GM19324 (cell line): Measurements from ENCODE around the gene NRG3.
"Not testable (repeated sequence)": the region's sequence is repeated elsewhere in the genome, so short reads cannot be mapped to it uniquely, and the experiment has no call there.

Source experiments
- ATAC-seq: cut with Tn5 transposase; IDR thresholded peaks from one replicate; pipeline ENCODE4 v1.9.1; 2021; ENCODE audit warnings: mild to moderate bottlenecking, moderate library complexity; ENCODE audit not compliant: unreplicated experiment, low FRiP score

The NRG3 gene

GRCh38 chr10:82266438-82266837, 391.4 kb downstream of the NRG3 start:
- no peak for ATAC-seq

GRCh38 chr10:82267014-82267413, 392.0 kb downstream of the NRG3 start:
- ATAC-seq = no peak

GRCh38 chr10:82267465-82267864, 392.5 kb downstream of the NRG3 start:
- no peak for ATAC-seq

GRCh38 chr10:82267960-82268359, 393.0 kb downstream of the NRG3 start:
- no peak for ATAC-seq

- ATAC-seq = no peak
Observed at GRCh38 chr10:82277591-82277990, 402.6 kb downstream of the NRG3 start.

GRCh38 chr10:82278401-82279182, 403.6 kb downstream of the NRG3 start:
- no peak for ATAC-seq

- ATAC-seq = no peak
Observed at GRCh38 chr10:82282782-82283456, 407.9 kb downstream of the NRG3 start.

- ATAC-seq = no peak
Observed at GRCh38 chr10:82284180-82284579, 409.2 kb downstream of the NRG3 start.

- no peak for ATAC-seq
Observed at GRCh38 chr10:82288461-82288881, 413.5 kb downstream of the NRG3 start.

GRCh38 chr10:82289945-82290344, 415.0 kb downstream of the NRG3 start:
- no peak for ATAC-seq

GRCh38 chr10:82294874-82295378, 419.9 kb downstream of the NRG3 start:
- ATAC-seq = no peak

- no peak for ATAC-seq
Observed at GRCh38 chr10:82308641-82309040, 433.6 kb downstream of the NRG3 start.

GRCh38 chr10:82310839-82311238, 435.8 kb downstream of the NRG3 start:
- ATAC-seq = no peak

GRCh38 chr10:82313401-82313800, 438.4 kb downstream of the NRG3 start:
- ATAC-seq = no peak

- no peak for ATAC-seq
Observed at GRCh38 chr10:82318534-82318933, 443.5 kb downstream of the NRG3 start.

- no peak for ATAC-seq
Observed at GRCh38 chr10:82319074-82319473, 444.1 kb downstream of the NRG3 start.

- ATAC-seq = no peak
Observed at GRCh38 chr10:82319562-82319961, 444.6 kb downstream of the NRG3 start.

- ATAC-seq = no peak
Observed at GRCh38 chr10:82321724-82322123, 446.7 kb downstream of the NRG3 start.

GRCh38 chr10:82331716-82332115, 456.7 kb downstream of the NRG3 start:
- ATAC-seq = no peak

GRCh38 chr10:82335831-82336230, 460.8 kb downstream of the NRG3 start:
- ATAC-seq = no peak

GRCh38 chr10:82340166-82340565, 465.2 kb downstream of the NRG3 start:
- no peak for ATAC-seq

- ATAC-seq = not testable (repeated sequence)
Observed at GRCh38 chr10:82349590-82349989, 474.6 kb downstream of the NRG3 start.
